WTC11 (cell line): Measurements from ENCODE around the gene CNTLN. TPM values are rescaled to one million over a fixed set of nuclear protein-coding genes. Genes with fewer than 3 reads are reported as not detected.

Experiments used
- ATAC-seq: fragments of 200-7000 bp; cut with Tn5 transposase; 2 replicates; pipeline ENCODE4 v1.10.0; 2021; ENCODE audit warnings: mild to moderate bottlenecking, moderate library complexity
- CTCF ChIA-PET: fragments of 300-600 bp; sonication (Branson Sonifier 250); formaldehyde crosslinking; loops from one replicate; lab custom pipeline; 2021; ENCODE audit warnings: antibody characterized with exemption; lab: Charles Lee
- POLR2A ChIA-PET: fragments of 350-600 bp; sonication (Branson Sonifier 250); formaldehyde crosslinking; loops from one replicate; lab custom pipeline; 2021; ENCODE audit warnings: antibody characterized with exemption; lab: Charles Lee
- DNase-seq: peaks from one replicate; pipeline ENCODE4 v3.0.0; 2021; ENCODE audit warnings: low spot score
- H3K27ac Mint-ChIP-seq: 2 replicates; pipeline ENCODE4 v1.8.0; 2021; ENCODE audit warnings: mixed read lengths
- H3K27me3 Mint-ChIP-seq: 2 replicates; pipeline ENCODE4 v1.8.0; 2021; ENCODE audit warnings: low read depth, mild to moderate bottlenecking, moderate library complexity, mixed read lengths
- H3K36me3 Mint-ChIP-seq: 2 replicates; pipeline ENCODE4 v1.8.0; 2021; ENCODE audit warnings: mixed read lengths
- H3K4me1 Mint-ChIP-seq: 2 replicates; pipeline ENCODE4 v1.8.0; 2022; ENCODE audit warnings: mixed read lengths
- H3K4me3 Mint-ChIP-seq: 2 replicates; pipeline ENCODE4 v1.8.0; 2021; ENCODE audit warnings: mild to moderate bottlenecking, moderate library complexity, mixed read lengths
- H3K9me3 Mint-ChIP-seq: 2 replicates; pipeline ENCODE4 v1.8.0; 2021; ENCODE audit warnings: mixed read lengths
- CBFB ChIP-seq: sonication (generic); formaldehyde crosslinking; IDR thresholded peaks from 2 replicates; pipeline ENCODE4 v1.8.1; 2022; ENCODE audit warnings: mild to moderate bottlenecking, low read depth, missing genetic modification reagents
- ELF4 ChIP-seq: sonication (generic); formaldehyde crosslinking; IDR thresholded peaks from 2 replicates; pipeline ENCODE4 v1.8.1; 2022; ENCODE audit warnings: low read depth, mild to moderate bottlenecking, moderate library complexity, missing genetic modification reagents
- FOXK1 ChIP-seq: sonication (generic); formaldehyde crosslinking; IDR thresholded peaks from 2 replicates; pipeline ENCODE4 v1.8.0; 2022; ENCODE audit warnings: mild to moderate bottlenecking, moderate library complexity, missing genetic modification reagents
- IRF2 ChIP-seq: sonication (generic); formaldehyde crosslinking; IDR thresholded peaks from 2 replicates; pipeline ENCODE4 v1.8.0; 2022; ENCODE audit warnings: low read depth, missing genetic modification reagents, borderline replicate concordance
- NFATC4 ChIP-seq: fragments of 250-450 bp; sonication (Bioruptor Pico); IDR thresholded peaks from 2 replicates; pipeline ENCODE4 v1.9.0; 2021; ENCODE audit warnings: mild to moderate bottlenecking
- NFE2L1 ChIP-seq: sonication (generic); formaldehyde crosslinking; IDR thresholded peaks from 2 replicates; pipeline ENCODE4 v1.8.1; 2023; ENCODE audit warnings: missing genetic modification reagents
- NFYB ChIP-seq: sonication (generic); formaldehyde crosslinking; conservative IDR thresholded peaks from 2 replicates; pipeline ENCODE4 v1.8.0; 2022; ENCODE audit warnings: low read depth, missing genetic modification reagents
- NR1H2 ChIP-seq: sonication (generic); formaldehyde crosslinking; IDR thresholded peaks from 2 replicates; pipeline ENCODE4 v1.9.0; 2021; ENCODE audit warnings: mild to moderate bottlenecking, moderate library complexity, missing genetic modification reagents
- NR3C1 ChIP-seq: sonication (generic); formaldehyde crosslinking; conservative IDR thresholded peaks from 2 replicates; pipeline ENCODE4 v1.8.1; 2023; ENCODE audit warnings: low read depth, mild to moderate bottlenecking, missing genetic modification reagents
- OVOL2 ChIP-seq: fragments of 250-450 bp; sonication (Bioruptor Pico); IDR thresholded peaks from 2 replicates; pipeline ENCODE4 v1.9.0; 2021; ENCODE audit warnings: mild to moderate bottlenecking, borderline replicate concordance
- PRRX2 ChIP-seq: fragments of 250-450 bp; sonication (Bioruptor Pico); IDR thresholded peaks from 2 replicates; pipeline ENCODE4 v1.8.0; 2021; ENCODE audit warnings: mild to moderate bottlenecking
- RORB ChIP-seq: fragments of 250-450 bp; sonication (Bioruptor Pico); IDR thresholded peaks from 2 replicates; pipeline ENCODE4 v1.9.0; 2021; ENCODE audit warnings: mild to moderate bottlenecking
- TCF7 ChIP-seq: sonication (generic); formaldehyde crosslinking; IDR thresholded peaks from 2 replicates; pipeline ENCODE4 v1.8.0; 2022; ENCODE audit warnings: mild to moderate bottlenecking, low read depth, missing genetic modification reagents, moderate library complexity
- TEAD4 ChIP-seq: sonication (generic); formaldehyde crosslinking; IDR thresholded peaks from 2 replicates; pipeline ENCODE4 v1.8.0; 2022; ENCODE audit warnings: mild to moderate bottlenecking, missing genetic modification reagents
- ZNF138 ChIP-seq: sonication (generic); formaldehyde crosslinking; conservative IDR thresholded peaks from 2 replicates; pipeline ENCODE4 v1.8.1; 2022; ENCODE audit warnings: mild to moderate bottlenecking, moderate library complexity, missing genetic modification reagents
- ZNF219 ChIP-seq: sonication (generic); formaldehyde crosslinking; IDR thresholded peaks from 2 replicates; pipeline ENCODE4 v1.8.0; 2023; ENCODE audit warnings: missing genetic modification reagents, mild to moderate bottlenecking, borderline replicate concordance
- ZNF263 ChIP-seq: sonication (generic); formaldehyde crosslinking; IDR thresholded peaks from 2 replicates; pipeline ENCODE4 v1.8.1; 2022; ENCODE audit warnings: low read depth, mild to moderate bottlenecking, moderate library complexity, missing genetic modification reagents
- ZNF416 ChIP-seq: fragments of 250-450 bp; sonication (Bioruptor Pico); IDR thresholded peaks from 2 replicates; pipeline ENCODE4 v1.9.0; 2021; ENCODE audit warnings: mild to moderate bottlenecking, inconsistent platforms
- ZNF423 ChIP-seq: fragments of 250-450 bp; sonication (Bioruptor Pico); IDR thresholded peaks from 2 replicates; pipeline ENCODE4 v2.1.2; 2022; ENCODE audit warnings: mild to moderate bottlenecking, moderate library complexity
- ZNF671 ChIP-seq: fragments of 250-450 bp; sonication (Bioruptor Pico); IDR thresholded peaks from 2 replicates; pipeline ENCODE4 v1.8.0; 2021; ENCODE audit warnings: mild to moderate bottlenecking
- total RNA-seq: library from RNA; stranded (reverse); gene quantifications from 3 replicates; pipeline ENCODE4 v1.2.3, GENCODE V29; 2021
- TF ChIP-seq, protein P1 (sequence below): fragments of 250-450 bp; sonication (Bioruptor Pico); IDR thresholded peaks from 2 replicates; pipeline ENCODE4 v1.9.0; 2021; ENCODE audit warnings: moderate library complexity, mild to moderate bottlenecking, inconsistent platforms, borderline replicate concordance
- TF ChIP-seq, protein P2 (sequence below): sonication (generic); formaldehyde crosslinking; IDR thresholded peaks from 2 replicates; pipeline ENCODE4 v1.8.1; 2023; ENCODE audit warnings: mild to moderate bottlenecking, missing genetic modification reagents
- TF ChIP-seq, protein P3 (sequence below): sonication (generic); formaldehyde crosslinking; IDR thresholded peaks from 2 replicates; pipeline ENCODE4 v1.8.1; 2022; ENCODE audit warnings: mild to moderate bottlenecking, moderate library complexity, missing genetic modification reagents
- TF ChIP-seq, protein P4 (sequence below): fragments of 250-450 bp; sonication (Bioruptor Pico); conservative IDR thresholded peaks from 2 replicates; pipeline ENCODE4 v1.9.0; 2021; ENCODE audit warnings: mild to moderate bottlenecking
- TF ChIP-seq, protein P5 (sequence below): sonication (generic); formaldehyde crosslinking; IDR thresholded peaks from 2 replicates; pipeline ENCODE4 v1.8.0; 2022; ENCODE audit warnings: mild to moderate bottlenecking, missing genetic modification reagents
- TF ChIP-seq, protein P6 (sequence below): sonication (generic); formaldehyde crosslinking; IDR thresholded peaks from 2 replicates; pipeline ENCODE4 v1.8.0; 2023; ENCODE audit warnings: missing genetic modification reagents, mild to moderate bottlenecking, borderline replicate concordance
- TF ChIP-seq, protein P7 (sequence below): sonication (generic); formaldehyde crosslinking; IDR thresholded peaks from 2 replicates; pipeline ENCODE4 v1.8.0; 2022; ENCODE audit warnings: mild to moderate bottlenecking, missing genetic modification reagents

Gene CNTLN
- total RNA-seq, 1 experiment from 2014 or later = 13.4 TPM

DNA sequence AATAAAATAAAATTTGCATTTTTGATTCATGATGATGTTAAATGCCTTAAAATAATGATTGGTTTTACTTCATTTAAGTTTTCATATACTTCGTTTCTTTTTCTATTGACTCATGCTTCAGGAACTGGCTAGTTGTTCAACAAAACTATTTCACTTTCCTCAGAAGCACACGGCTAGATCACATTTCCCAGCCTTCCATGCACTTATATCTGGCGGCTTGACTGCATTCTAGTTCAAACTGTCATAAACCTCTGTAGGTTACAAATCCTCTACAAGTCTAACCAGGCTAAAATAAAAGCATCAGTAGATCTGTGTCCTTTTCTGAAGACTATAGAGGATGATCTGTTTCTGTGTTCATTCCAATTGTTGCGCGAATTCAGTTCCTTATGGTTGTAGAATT, 46.3 kb upstream of the CNTLN start:
- Mint-ChIP-seq H3K4me3 (no peak overlapping the region), H3K36me3 (no peaks in the 10 kb centered on the region), H3K27me3 (no peaks in the 10 kb centered on the region), H3K4me1 (no peaks in the 10 kb centered on the region), H3K27ac (no peak overlapping the region), H3K9me3 (no peaks in the 10 kb centered on the region)
- no peak for TF ChIP-seq OVOL2 (CRISPR knock-in tag)
- TF ChIP-seq, protein P1, sequence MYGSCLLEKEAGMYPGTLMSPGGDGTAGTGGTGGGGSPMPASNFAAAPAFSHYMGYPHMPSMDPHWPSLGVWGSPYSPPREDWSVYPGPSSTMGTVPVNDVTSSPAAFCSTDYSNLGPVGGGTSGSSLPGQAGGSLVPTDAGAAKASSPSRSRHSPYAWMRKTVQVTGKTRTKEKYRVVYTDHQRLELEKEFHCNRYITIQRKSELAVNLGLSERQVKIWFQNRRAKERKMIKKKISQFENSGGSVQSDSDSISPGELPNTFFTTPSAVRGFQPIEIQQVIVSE (CRISPR knock-in tag) = no peak
- TF ChIP-seq IRF2 (CRISPR knock-in tag) = no peak
- TF ChIP-seq NFE2L1 (CRISPR knock-in tag) = no peak
- no peak for TF ChIP-seq TEAD4
- TF ChIP-seq ZNF423 = no peak
- TF ChIP-seq, protein P2, sequence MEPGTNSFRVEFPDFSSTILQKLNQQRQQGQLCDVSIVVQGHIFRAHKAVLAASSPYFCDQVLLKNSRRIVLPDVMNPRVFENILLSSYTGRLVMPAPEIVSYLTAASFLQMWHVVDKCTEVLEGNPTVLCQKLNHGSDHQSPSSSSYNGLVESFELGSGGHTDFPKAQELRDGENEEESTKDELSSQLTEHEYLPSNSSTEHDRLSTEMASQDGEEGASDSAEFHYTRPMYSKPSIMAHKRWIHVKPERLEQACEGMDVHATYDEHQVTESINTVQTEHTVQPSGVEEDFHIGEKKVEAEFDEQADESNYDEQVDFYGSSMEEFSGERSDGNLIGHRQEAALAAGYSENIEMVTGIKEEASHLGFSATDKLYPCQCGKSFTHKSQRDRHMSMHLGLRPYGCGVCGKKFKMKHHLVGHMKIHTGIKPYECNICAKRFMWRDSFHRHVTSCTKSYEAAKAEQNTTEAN = no peak
- TF ChIP-seq NFYB = no peak
- no peak for TF ChIP-seq ZNF416 (CRISPR knock-in tag)
- TF ChIP-seq, protein P3, sequence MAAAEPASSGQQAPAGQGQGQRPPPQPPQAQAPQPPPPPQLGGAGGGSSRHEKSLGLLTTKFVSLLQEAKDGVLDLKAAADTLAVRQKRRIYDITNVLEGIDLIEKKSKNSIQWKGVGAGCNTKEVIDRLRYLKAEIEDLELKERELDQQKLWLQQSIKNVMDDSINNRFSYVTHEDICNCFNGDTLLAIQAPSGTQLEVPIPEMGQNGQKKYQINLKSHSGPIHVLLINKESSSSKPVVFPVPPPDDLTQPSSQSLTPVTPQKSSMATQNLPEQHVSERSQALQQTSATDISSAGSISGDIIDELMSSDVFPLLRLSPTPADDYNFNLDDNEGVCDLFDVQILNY (CRISPR knock-in tag) = no peak
- TF ChIP-seq FOXK1 (CRISPR knock-in tag) = no peak
- TF ChIP-seq, protein P4, sequence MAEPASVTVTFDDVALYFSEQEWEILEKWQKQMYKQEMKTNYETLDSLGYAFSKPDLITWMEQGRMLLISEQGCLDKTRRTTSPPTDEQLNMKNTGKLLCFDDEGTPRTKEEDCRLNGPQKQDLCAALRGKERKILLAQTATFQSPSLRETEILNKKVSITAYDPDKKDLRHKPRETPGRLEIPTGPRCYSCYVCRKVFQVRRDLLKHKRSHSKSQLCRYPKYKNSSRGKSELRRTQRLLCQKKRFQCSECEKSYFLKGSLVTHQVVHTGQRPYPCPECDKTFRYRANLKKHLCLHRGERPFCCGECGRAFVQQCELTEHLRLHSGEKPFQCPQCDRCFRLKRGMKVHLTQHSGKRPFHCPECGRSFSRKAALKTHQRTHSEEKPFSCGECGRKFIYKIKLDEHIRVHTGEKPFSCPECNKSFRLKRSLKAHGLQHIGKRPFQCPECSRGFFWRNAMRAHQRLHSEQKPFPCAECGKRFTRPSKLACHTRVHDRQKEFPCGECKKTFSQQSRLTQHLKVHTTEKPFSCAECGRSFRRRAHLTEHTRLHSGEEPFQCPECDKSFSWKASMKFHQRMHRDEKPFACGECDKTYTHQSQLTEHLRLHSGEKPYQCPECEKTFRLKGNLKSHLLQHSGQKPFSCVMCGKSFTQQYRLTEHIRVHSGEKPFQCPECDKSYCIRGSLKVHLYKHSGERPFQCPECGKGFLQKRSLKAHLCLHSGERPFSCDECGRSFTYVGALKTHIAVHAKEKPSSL (CRISPR knock-in tag) = no peak
- no peak for TF ChIP-seq TCF7
- TF ChIP-seq, protein P5, sequence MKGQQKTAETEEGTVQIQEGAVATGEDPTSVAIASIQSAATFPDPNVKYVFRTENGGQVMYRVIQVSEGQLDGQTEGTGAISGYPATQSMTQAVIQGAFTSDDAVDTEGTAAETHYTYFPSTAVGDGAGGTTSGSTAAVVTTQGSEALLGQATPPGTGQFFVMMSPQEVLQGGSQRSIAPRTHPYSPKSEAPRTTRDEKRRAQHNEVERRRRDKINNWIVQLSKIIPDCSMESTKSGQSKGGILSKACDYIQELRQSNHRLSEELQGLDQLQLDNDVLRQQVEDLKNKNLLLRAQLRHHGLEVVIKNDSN = no peak
- no peak for TF ChIP-seq NR3C1 (CRISPR knock-in tag)
- no peak for TF ChIP-seq NR1H2 (CRISPR knock-in tag)
- no peak for TF ChIP-seq NFATC4
- TF ChIP-seq ZNF263 (CRISPR knock-in tag) = no peak
- no peak for TF ChIP-seq ZNF671 (CRISPR knock-in tag)
- TF ChIP-seq PRRX2 (CRISPR knock-in tag) = no peak
- ChIA-PET CTCF (no interaction called here), POLR2A (interaction anchor here (0.7 kb wide), 1 partner anchor 745 kb away, joined by 6 read pairs; no protein-coding TSS in a partner anchor)
- DNase-seq (no peak), ATAC-seq (no peak)

DNA sequence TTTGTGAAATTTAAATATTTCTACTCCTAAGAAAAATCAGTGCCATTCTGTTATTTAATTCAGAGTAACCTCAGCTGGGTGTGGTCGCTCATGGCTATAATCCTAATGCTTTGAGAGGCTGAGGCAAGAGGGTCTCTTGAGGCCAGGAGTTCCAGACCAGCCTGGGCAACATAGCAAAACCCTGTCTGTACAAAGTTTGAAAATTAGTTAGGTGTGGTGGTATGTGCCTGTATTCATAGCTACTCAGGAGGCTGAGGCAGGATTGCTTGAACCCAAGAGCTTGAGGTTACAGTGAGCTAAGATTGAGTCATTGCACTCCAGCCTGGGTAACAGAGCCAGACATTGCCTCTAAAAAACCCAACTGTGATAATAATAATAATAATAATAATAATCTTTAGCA, 44.8 kb upstream of the CNTLN start:
- CTCF ChIA-PET = interaction anchor here (0.6 kb wide), 1 partner anchor 268 kb away, joined by 4 read pairs; no protein-coding TSS in a partner anchor
- POLR2A ChIA-PET = no interaction called here
- no peak overlapping the region for H3K27ac Mint-ChIP-seq
- TF ChIP-seq ZNF219 (CRISPR knock-in tag) (no peak), CBFB (no peak), ELF4 (CRISPR knock-in tag) (no peak), ZNF138 (CRISPR knock-in tag) (no peak), NFATC4 (no peak), RORB (CRISPR knock-in tag) (no peak)
- TF ChIP-seq, protein P6, sequence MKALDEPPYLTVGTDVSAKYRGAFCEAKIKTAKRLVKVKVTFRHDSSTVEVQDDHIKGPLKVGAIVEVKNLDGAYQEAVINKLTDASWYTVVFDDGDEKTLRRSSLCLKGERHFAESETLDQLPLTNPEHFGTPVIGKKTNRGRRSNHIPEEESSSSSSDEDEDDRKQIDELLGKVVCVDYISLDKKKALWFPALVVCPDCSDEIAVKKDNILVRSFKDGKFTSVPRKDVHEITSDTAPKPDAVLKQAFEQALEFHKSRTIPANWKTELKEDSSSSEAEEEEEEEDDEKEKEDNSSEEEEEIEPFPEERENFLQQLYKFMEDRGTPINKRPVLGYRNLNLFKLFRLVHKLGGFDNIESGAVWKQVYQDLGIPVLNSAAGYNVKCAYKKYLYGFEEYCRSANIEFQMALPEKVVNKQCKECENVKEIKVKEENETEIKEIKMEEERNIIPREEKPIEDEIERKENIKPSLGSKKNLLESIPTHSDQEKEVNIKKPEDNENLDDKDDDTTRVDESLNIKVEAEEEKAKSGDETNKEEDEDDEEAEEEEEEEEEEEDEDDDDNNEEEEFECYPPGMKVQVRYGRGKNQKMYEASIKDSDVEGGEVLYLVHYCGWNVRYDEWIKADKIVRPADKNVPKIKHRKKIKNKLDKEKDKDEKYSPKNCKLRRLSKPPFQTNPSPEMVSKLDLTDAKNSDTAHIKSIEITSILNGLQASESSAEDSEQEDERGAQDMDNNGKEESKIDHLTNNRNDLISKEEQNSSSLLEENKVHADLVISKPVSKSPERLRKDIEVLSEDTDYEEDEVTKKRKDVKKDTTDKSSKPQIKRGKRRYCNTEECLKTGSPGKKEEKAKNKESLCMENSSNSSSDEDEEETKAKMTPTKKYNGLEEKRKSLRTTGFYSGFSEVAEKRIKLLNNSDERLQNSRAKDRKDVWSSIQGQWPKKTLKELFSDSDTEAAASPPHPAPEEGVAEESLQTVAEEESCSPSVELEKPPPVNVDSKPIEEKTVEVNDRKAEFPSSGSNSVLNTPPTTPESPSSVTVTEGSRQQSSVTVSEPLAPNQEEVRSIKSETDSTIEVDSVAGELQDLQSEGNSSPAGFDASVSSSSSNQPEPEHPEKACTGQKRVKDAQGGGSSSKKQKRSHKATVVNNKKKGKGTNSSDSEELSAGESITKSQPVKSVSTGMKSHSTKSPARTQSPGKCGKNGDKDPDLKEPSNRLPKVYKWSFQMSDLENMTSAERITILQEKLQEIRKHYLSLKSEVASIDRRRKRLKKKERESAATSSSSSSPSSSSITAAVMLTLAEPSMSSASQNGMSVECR (CRISPR knock-in tag) = no peak
- TF ChIP-seq, protein P7, sequence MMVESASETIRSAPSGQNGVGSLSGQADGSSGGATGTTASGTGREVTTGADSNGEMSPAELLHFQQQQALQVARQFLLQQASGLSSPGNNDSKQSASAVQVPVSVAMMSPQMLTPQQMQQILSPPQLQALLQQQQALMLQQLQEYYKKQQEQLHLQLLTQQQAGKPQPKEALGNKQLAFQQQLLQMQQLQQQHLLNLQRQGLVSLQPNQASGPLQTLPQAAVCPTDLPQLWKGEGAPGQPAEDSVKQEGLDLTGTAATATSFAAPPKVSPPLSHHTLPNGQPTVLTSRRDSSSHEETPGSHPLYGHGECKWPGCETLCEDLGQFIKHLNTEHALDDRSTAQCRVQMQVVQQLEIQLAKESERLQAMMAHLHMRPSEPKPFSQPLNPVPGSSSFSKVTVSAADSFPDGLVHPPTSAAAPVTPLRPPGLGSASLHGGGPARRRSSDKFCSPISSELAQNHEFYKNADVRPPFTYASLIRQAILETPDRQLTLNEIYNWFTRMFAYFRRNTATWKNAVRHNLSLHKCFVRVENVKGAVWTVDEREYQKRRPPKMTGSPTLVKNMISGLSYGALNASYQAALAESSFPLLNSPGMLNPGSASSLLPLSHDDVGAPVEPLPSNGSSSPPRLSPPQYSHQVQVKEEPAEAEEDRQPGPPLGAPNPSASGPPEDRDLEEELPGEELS (CRISPR knock-in tag) = no peak

More for the DNA sequence above, 44.8 kb upstream of the CNTLN start:
- no peaks in the 10 kb centered on the region for H3K4me1 Mint-ChIP-seq
- H3K27me3 Mint-ChIP-seq = no peaks in the 10 kb centered on the region
- no peaks in the 10 kb centered on the region for H3K36me3 Mint-ChIP-seq
- no peaks in the 10 kb centered on the region for H3K9me3 Mint-ChIP-seq
- ATAC-seq (no peak), DNase-seq (no peak)
- H3K4me3 Mint-ChIP-seq = no peak overlapping the region
